Natural killer cell (primary cell): Measurements from ENCODE around the gene SMPD2. TPM values are rescaled to one million over a fixed set of nuclear protein-coding genes. Genes with fewer than 3 reads are reported as not detected.

ENCODE experiments used
- ATAC-seq, 3 donors: fragments of 150-1000 bp in 2 of 3; fragments of 200-7000 bp in 1 of 3; cut with Tn5 transposase; 1 replicate in 1 of 3; 2 replicates in 2 of 3; pipeline ENCODE4 v1.10.0; 2021; ENCODE audit warnings: mild to moderate bottlenecking in 2 of 3, moderate library complexity in 2 of 3
- DNase-seq, 2 donors: peaks; one replicate each; pipeline versions ENCODE4 v3.0.0 to v3.0.0-alpha.2; 2013 to 2021; ENCODE audit warnings: mixed read lengths in 1 of 2
- H3K27ac ChIP-seq: one replicate; pipeline ENCODE4 v1.5.1; 2013; ENCODE audit warnings: mild to moderate bottlenecking, low read length
- H3K27me3 ChIP-seq: one replicate; pipeline ENCODE4 v1.6.1; 2013; ENCODE audit warnings: low read length; ENCODE audit not compliant: control insufficient read depth, insufficient read depth
- H3K36me3 ChIP-seq: one replicate; pipeline ENCODE4 v1.6.1; 2013; ENCODE audit warnings: low read length; ENCODE audit not compliant: control insufficient read depth, insufficient read depth
- H3K4me1 ChIP-seq: one replicate; pipeline ENCODE4 v1.6.1; 2013; ENCODE audit warnings: low read length; ENCODE audit not compliant: control insufficient read depth, insufficient read depth
- H3K4me3 ChIP-seq: one replicate; pipeline ENCODE4 v1.5.1; 2013; ENCODE audit warnings: low read length
- H3K9me3 ChIP-seq: one replicate; pipeline ENCODE4 v1.6.1; 2013; ENCODE audit warnings: low read length; ENCODE audit not compliant: control insufficient read depth, insufficient read depth
- H3K27ac Mint-ChIP-seq, 2 donors: one replicate each; pipeline ENCODE4 v1.8.0; 2022; ENCODE audit warnings: mild to moderate bottlenecking in 2 of 2, mixed read lengths in 2 of 2, moderate library complexity in 1 of 2
- H3K27me3 Mint-ChIP-seq, 2 donors: one replicate each; pipeline ENCODE4 v1.8.0; 2022; ENCODE audit warnings: low read depth in 2 of 2, mixed read lengths in 2 of 2
- H3K36me3 Mint-ChIP-seq: one replicate; pipeline ENCODE4 v1.8.0; 2022; ENCODE audit warnings: mixed read lengths
- H3K4me1 Mint-ChIP-seq, 2 donors: one replicate each; pipeline ENCODE4 v1.8.0; 2022; ENCODE audit warnings: mixed read lengths in 2 of 2
- H3K4me3 Mint-ChIP-seq: one replicate; pipeline ENCODE4 v1.8.0; 2022; ENCODE audit warnings: mild to moderate bottlenecking, moderate library complexity, mixed read lengths
- H3K9me3 Mint-ChIP-seq, 2 donors: one replicate each; pipeline ENCODE4 v1.8.0; 2022; ENCODE audit warnings: mixed read lengths in 2 of 2
- CTCF ChIP-seq: fragments of 200-600 bp; IDR thresholded peaks from one replicate; pipeline ENCODE4 v1.8.0; 2022; ENCODE audit warnings: antibody characterized with exemption
- WGBS: methylation state at CpG from one replicate; pipeline ENCODE4 v1.1.7; 2013; ENCODE audit warnings: missing lambda C conversion rate; ENCODE audit not compliant: insufficient coverage; 5-methylcytosine and 5-hydroxymethylcytosine counted together
- intact Hi-C: fragments of 100-400 bp; cut with micrococcal nuclease; formaldehyde crosslinking; loops from one replicate; pipeline ENCODE4 v1.14.2; 2022
- total RNA-seq, 4 donors: library from RNA; stranded (reverse); fragments of 120-200 nt in 1 of 4; gene quantifications; one replicate each; pipeline versions ENCODE4 v1.2.3 to v1.2.4, GENCODE V29; 2013 to 2022

The SMPD2 gene
- total RNA-seq, 3 donors from 2014 or later (not counting 1 experiment from before 2014, with no cell fraction given): 25.0 to 37.3 (median 29.3) TPM

- no peaks in the 10 kb centered on the region for H3K36me3 ChIP-seq
- no peaks in the 10 kb centered on the region for H3K4me1 Mint-ChIP-seq
- TF ChIP-seq CTCF: no peak
- no peak for DNase-seq
- no peak overlapping the region for H3K4me3 Mint-ChIP-seq
- intact Hi-C loops: no loop called here
- H3K9me3 Mint-ChIP-seq: no peaks in the 10 kb centered on the region
- 100% methylated on average over 1 of the region's 2 CpGs for WGBS
- H3K27me3 Mint-ChIP-seq: no peaks in the 10 kb centered on the region
- no peak overlapping the region for H3K27ac ChIP-seq
- no peak overlapping the region for H3K27ac Mint-ChIP-seq
- ATAC-seq: no peak
- H3K4me1 ChIP-seq: no peaks in the 10 kb centered on the region
- H3K27me3 ChIP-seq: no peaks in the 10 kb centered on the region
- H3K4me3 ChIP-seq: no peak overlapping the region
- no peaks in the 10 kb centered on the region for H3K36me3 Mint-ChIP-seq
- H3K9me3 ChIP-seq: no peaks in the 10 kb centered on the region
Observed at GRCh38 chr6:109424946-109425345, 15.6 kb upstream of the SMPD2 start.

GRCh38 chr6:109428889-109429477 lies 11.5 kb upstream of the SMPD2 start:
- no peaks in the 10 kb centered on the region for H3K27me3 ChIP-seq
- intact Hi-C loops: no loop called here
- H3K9me3 Mint-ChIP-seq: no peaks in the 10 kb centered on the region

GRCh38 chr6:109429496-109429895 lies 11.0 kb upstream of the SMPD2 start:
- H3K4me3 Mint-ChIP-seq: no peak overlapping the region
- WGBS: 98% methylated on average over 3 of the region's 3 CpGs
- H3K27ac Mint-ChIP-seq: no peak overlapping the region
- no peaks in the 10 kb centered on the region for H3K9me3 Mint-ChIP-seq
- Histone ChIP-seq H3K4me1 (no peaks in the 10 kb centered on the region), H3K27me3 (no peaks in the 10 kb centered on the region), H3K4me3 (no peak overlapping the region), H3K27ac (no peak overlapping the region), H3K36me3 (no peaks in the 10 kb centered on the region), H3K9me3 (no peaks in the 10 kb centered on the region)
- intact Hi-C loops: no loop called here
- H3K36me3 Mint-ChIP-seq: no peaks in the 10 kb centered on the region
- TF ChIP-seq CTCF: no peak
- DNase-seq (no peak), ATAC-seq (no peak)
- H3K4me1 Mint-ChIP-seq: no peaks in the 10 kb centered on the region
- H3K27me3 Mint-ChIP-seq: no peaks in the 10 kb centered on the region

More at GRCh38 chr6:109428889-109429477, 11.5 kb upstream of the SMPD2 start:
- H3K27me3 Mint-ChIP-seq: no peaks in the 10 kb centered on the region
- H3K36me3 ChIP-seq: no peaks in the 10 kb centered on the region
- no peak overlapping the region for H3K27ac ChIP-seq
- H3K9me3 ChIP-seq: no peaks in the 10 kb centered on the region
- no peak overlapping the region for H3K4me3 ChIP-seq
- TF ChIP-seq CTCF: no peak
- no peak for ATAC-seq
- H3K4me1 Mint-ChIP-seq: no peaks in the 10 kb centered on the region
- no peak overlapping the region for H3K27ac Mint-ChIP-seq
- H3K4me1 ChIP-seq: no peaks in the 10 kb centered on the region
- 86% methylated on average over 6 of the region's 7 CpGs for WGBS
- H3K36me3 Mint-ChIP-seq: no peaks in the 10 kb centered on the region
- no peak for DNase-seq
- no peak overlapping the region for H3K4me3 Mint-ChIP-seq

- H3K27me3 Mint-ChIP-seq: no peaks in the 10 kb centered on the region
- intact Hi-C loops: no loop called here
- ATAC-seq (peak in 1 of 3 donors; percentile 27), DNase-seq (no peak)
- no peaks in the 10 kb centered on the region for H3K9me3 Mint-ChIP-seq
- H3K36me3 Mint-ChIP-seq: no peaks in the 10 kb centered on the region
- Histone ChIP-seq H3K27ac (no peak overlapping the region), H3K4me1 (peaks cover under 1% of the 10 kb centered on the region), H3K27me3 (no peaks in the 10 kb centered on the region), H3K9me3 (no peaks in the 10 kb centered on the region), H3K4me3 (no peak overlapping the region), H3K36me3 (no peaks in the 10 kb centered on the region)
- H3K4me3 Mint-ChIP-seq: no peak overlapping the region
- no peak for TF ChIP-seq CTCF
- 56% methylated on average over 2 of the region's 2 CpGs for WGBS
- H3K4me1 Mint-ChIP-seq: no peaks in the 10 kb centered on the region
- no peak overlapping the region for H3K27ac Mint-ChIP-seq
Observed at GRCh38 chr6:109434456-109434855, 6.1 kb upstream of the SMPD2 start.
